HEK293T (cell line): ENCODE measurements around the gene ADTRP.
"Not testable (repeated sequence)": the region's sequence is repeated elsewhere in the genome, so short reads cannot be mapped to it uniquely, and the experiment has no call there.

Source experiments
- CTCF ChIA-PET: fragments of 350-600 bp; formaldehyde crosslinking; extraction: SDS; loops from one replicate; lab custom pipeline; 2021; ENCODE audit warnings: antibody characterized with exemption, inconsistent platforms; lab: Yijun Ruan, JAX
- POLR2A ChIA-PET: fragments of 350-600 bp; formaldehyde crosslinking; extraction: SDS; loops from one replicate; lab custom pipeline; 2020; ENCODE audit warnings: antibody characterized with exemption, inconsistent platforms; lab: Yijun Ruan, JAX
- DNase-seq: peaks from one replicate; pipeline ENCODE4 v3.0.0; 2012; ENCODE audit warnings: mixed read lengths; ENCODE audit errors: extremely low spot score
- ARNT ChIP-seq: fragments of 450-650 bp; IDR thresholded peaks from 2 replicates; pipeline ENCODE4 v1.6.1; 2017; ENCODE audit warnings: mild to moderate bottlenecking
- BHLHE40 ChIP-seq: fragments of 450-650 bp; IDR thresholded peaks from 2 replicates; pipeline ENCODE4 v1.6.1; 2016; ENCODE audit warnings: mild to moderate bottlenecking, moderate library complexity, borderline replicate concordance
- CTBP1 ChIP-seq: fragments of 450-650 bp; IDR thresholded peaks from 2 replicates; pipeline ENCODE4 v1.6.1; 2016; ENCODE audit warnings: borderline replicate concordance
- ELF4 ChIP-seq: fragments of 450-650 bp; IDR thresholded peaks from 2 replicates; pipeline ENCODE4 v1.6.1; 2017; ENCODE audit warnings: antibody characterized with exemption
- FOXA1 ChIP-seq: fragments of 450-650 bp; IDR thresholded peaks from 2 replicates; pipeline ENCODE4 v1.6.1; 2016; ENCODE audit warnings: mild to moderate bottlenecking
- FOXK2 ChIP-seq: fragments of 450-650 bp; IDR thresholded peaks from 2 replicates; pipeline ENCODE4 v1.6.1; 2016; ENCODE audit warnings: mild to moderate bottlenecking
- FOXM1 ChIP-seq: fragments of 450-650 bp; IDR thresholded peaks from 2 replicates; pipeline ENCODE4 v1.6.1; 2017; ENCODE audit warnings: mild to moderate bottlenecking, borderline replicate concordance
- HDGF ChIP-seq: fragments of 450-650 bp; IDR thresholded peaks from 2 replicates; pipeline ENCODE4 v1.6.1; 2017; ENCODE audit warnings: antibody characterized with exemption, borderline replicate concordance
- L3MBTL2 ChIP-seq: fragments of 450-650 bp; conservative IDR thresholded peaks from 2 replicates; pipeline ENCODE4 v1.6.1; 2016; ENCODE audit warnings: mild to moderate bottlenecking
- LEF1 ChIP-seq: fragments of 450-650 bp; IDR thresholded peaks from 2 replicates; pipeline ENCODE4 v1.6.1; 2017; ENCODE audit warnings: mild to moderate bottlenecking, borderline replicate concordance
- NFRKB ChIP-seq: fragments of 450-650 bp; IDR thresholded peaks from 2 replicates; pipeline ENCODE4 v1.6.1; 2016; ENCODE audit warnings: mild to moderate bottlenecking, moderate library complexity
- SP1 ChIP-seq: fragments of 450-650 bp; IDR thresholded peaks from 2 replicates; pipeline ENCODE4 v1.6.1; 2017
- SUZ12 ChIP-seq: fragments of 450-650 bp; IDR thresholded peaks from 2 replicates; pipeline ENCODE4 v1.6.1; 2016; ENCODE audit warnings: mild to moderate bottlenecking
- TARDBP ChIP-seq: fragments of 450-650 bp; IDR thresholded peaks from 2 replicates; pipeline ENCODE4 v1.6.1; 2016
- ZNF384 ChIP-seq: fragments of 450-650 bp; IDR thresholded peaks from 2 replicates; pipeline ENCODE4 v1.6.1; 2016
- TF ChIP-seq, protein P1 (sequence below): fragments of 450-650 bp; IDR thresholded peaks from 2 replicates; pipeline ENCODE4 v1.6.1; 2016

ADTRP gene

GRCh38 chr6:11805259-11806053 is 26.9 kb upstream of the ADTRP start:
- no peak for DNase-seq
- ChIA-PET POLR2A (no interaction called here), CTCF (no interaction called here)
- TF ChIP-seq, protein P1, sequence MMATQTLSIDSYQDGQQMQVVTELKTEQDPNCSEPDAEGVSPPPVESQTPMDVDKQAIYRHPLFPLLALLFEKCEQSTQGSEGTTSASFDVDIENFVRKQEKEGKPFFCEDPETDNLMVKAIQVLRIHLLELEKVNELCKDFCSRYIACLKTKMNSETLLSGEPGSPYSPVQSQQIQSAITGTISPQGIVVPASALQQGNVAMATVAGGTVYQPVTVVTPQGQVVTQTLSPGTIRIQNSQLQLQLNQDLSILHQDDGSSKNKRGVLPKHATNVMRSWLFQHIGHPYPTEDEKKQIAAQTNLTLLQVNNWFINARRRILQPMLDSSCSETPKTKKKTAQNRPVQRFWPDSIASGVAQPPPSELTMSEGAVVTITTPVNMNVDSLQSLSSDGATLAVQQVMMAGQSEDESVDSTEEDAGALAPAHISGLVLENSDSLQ, result peak; percentile 86
- no peak for TF ChIP-seq LEF1

- no peak for DNase-seq
- TF ChIP-seq NFRKB, result no peak
- TF ChIP-seq, protein P1, result no peak
- TF ChIP-seq FOXK2, result no peak
- TF ChIP-seq ELF4, result no peak
- no peak for TF ChIP-seq SUZ12
- no peak for TF ChIP-seq LEF1
- no peak for TF ChIP-seq CTBP1
- TF ChIP-seq ZNF384, result no peak
- TF ChIP-seq ARNT, result no peak
- no peak for TF ChIP-seq HDGF
- no peak for TF ChIP-seq BHLHE40
- no peak for TF ChIP-seq FOXA1
- TF ChIP-seq L3MBTL2, result no peak
- no peak for TF ChIP-seq FOXM1
- TF ChIP-seq TARDBP, result no peak
- ChIA-PET POLR2A (no interaction called here), CTCF (interaction anchor here (0.6 kb wide), 1 partner anchor 250 kb away, joined by 3 read pairs; no protein-coding TSS in a partner anchor)
Measured at GRCh38 chr6:11804701-11805100, 26.1 kb upstream of the ADTRP start.

- CTCF ChIA-PET, result interaction anchor here (0.6 kb wide), 1 partner anchor 249 kb away, joined by 3 read pairs; no protein-coding TSS in a partner anchor
- POLR2A ChIA-PET, result no interaction called here
- DNase-seq, result no peak
- TF ChIP-seq FOXK2, result no peak
- no peak for TF ChIP-seq HDGF
- TF ChIP-seq, protein P1, result no peak
- TF ChIP-seq SUZ12, result no peak
- TF ChIP-seq ARNT, result no peak
- no peak for TF ChIP-seq CTBP1
- TF ChIP-seq TARDBP, result no peak
- TF ChIP-seq SP1, result no peak
- no peak for TF ChIP-seq NFRKB
- no peak for TF ChIP-seq ELF4
- no peak for TF ChIP-seq BHLHE40
- no peak for TF ChIP-seq ZNF384
- TF ChIP-seq FOXA1, result no peak
- TF ChIP-seq FOXM1, result no peak
- no peak for TF ChIP-seq L3MBTL2
- no peak for TF ChIP-seq LEF1
Measured at GRCh38 chr6:11804135-11804534, 25.5 kb upstream of the ADTRP start.

GRCh38 chr6:11803591-11803971 is 25.0 kb upstream of the ADTRP start:
- DNase-seq, result no peak
- no peak for TF ChIP-seq L3MBTL2
- TF ChIP-seq SP1, result no peak
- no peak for TF ChIP-seq NFRKB
- no peak for TF ChIP-seq HDGF
- TF ChIP-seq ELF4, result no peak
- TF ChIP-seq SUZ12, result no peak
- TF ChIP-seq BHLHE40, result no peak
- no peak for TF ChIP-seq ARNT
- TF ChIP-seq ZNF384, result no peak
- no peak for TF ChIP-seq LEF1
- no peak for TF ChIP-seq FOXM1
- TF ChIP-seq TARDBP, result no peak
- no peak for TF ChIP-seq CTBP1
- TF ChIP-seq, protein P1, result no peak
- TF ChIP-seq FOXK2, result no peak
- TF ChIP-seq FOXA1, result no peak
- ChIA-PET POLR2A (no interaction called here), CTCF (no interaction called here)

DNA sequence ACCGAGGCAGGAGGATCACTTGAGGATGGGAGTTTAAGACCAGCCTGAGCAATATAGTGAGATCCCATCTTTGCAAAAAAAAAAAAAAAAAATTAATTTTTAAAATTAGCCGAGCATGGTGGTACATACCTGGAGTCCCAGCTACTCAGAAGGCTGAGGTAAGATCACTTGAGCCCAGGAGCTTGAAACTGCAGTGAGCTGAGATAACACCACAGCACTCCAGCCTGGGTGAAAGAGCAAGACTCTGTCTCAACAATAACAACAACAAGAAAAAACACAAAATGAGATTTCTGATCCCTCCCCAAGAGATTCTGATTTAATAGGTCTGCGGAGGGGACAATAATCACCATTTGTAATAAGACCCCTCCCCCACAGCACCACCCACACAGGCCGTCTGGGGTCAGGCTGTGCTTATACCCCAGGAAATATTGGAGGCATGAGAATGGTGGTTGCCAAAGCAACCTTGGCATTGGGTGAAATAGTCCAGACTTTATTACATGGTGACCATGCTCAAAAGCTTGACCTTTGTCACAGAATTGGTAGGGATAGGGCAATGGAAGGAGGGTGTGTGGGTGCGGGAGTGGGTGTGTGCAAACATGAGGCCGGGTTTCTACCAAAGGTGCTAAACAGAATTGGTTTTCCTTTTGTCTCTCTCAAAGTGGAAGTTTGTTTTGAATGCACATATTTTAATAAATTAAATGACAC is 24.4 kb upstream of the ADTRP start:
- DNase-seq, result no peak
- POLR2A ChIA-PET, result no interaction called here
- CTCF ChIA-PET, result no interaction called here
- no peak for TF ChIP-seq CTBP1
- TF ChIP-seq LEF1, result no peak
- TF ChIP-seq TARDBP, result no peak
- TF ChIP-seq HDGF, result no peak
- TF ChIP-seq SP1, result no peak
- no peak for TF ChIP-seq ARNT
- TF ChIP-seq ELF4, result no peak
- TF ChIP-seq BHLHE40, result no peak
- no peak for TF ChIP-seq FOXK2
- no peak for TF ChIP-seq FOXA1
- TF ChIP-seq ZNF384, result no peak
- no peak for TF ChIP-seq FOXM1
- TF ChIP-seq, protein P1, result no peak
- TF ChIP-seq NFRKB, result no peak
- TF ChIP-seq L3MBTL2, result no peak
- no peak for TF ChIP-seq SUZ12

DNA sequence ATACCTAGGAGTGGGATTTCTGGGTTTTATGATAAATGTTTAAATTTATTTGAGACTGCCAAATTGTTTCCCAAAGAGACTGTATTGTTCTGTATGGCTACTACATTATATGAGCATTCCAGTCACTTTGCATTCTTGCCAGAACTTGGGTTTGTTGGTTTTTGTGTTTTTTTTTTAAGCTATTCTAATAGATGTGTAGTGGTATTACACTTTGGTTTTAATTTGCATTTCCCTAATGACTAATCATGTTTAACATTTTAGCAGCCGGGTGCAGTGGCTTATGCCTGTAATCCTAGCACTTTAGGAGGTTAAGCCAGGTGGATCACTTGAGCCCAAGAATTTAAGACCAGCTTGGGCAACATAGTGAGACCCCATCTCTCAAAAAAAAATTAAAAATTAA is 21.9 kb upstream of the ADTRP start:
- CTCF ChIA-PET, POLR2A ChIA-PET, DNase-seq: not testable (repeated sequence)
